ENCODE data around the gene PALLD. TPM values are rescaled to one million over a fixed set of nuclear protein-coding genes. Genes with fewer than 3 reads are reported as not detected.

Gene PALLD
- total and polyA plus RNA-seq, 2 donors (not counting 3 experiments of a cell fraction or from before 2014, with no cell fraction given): 13.4 to 48.2 TPM

- H3K9me1 ChIP-seq (replicated peaks; ENCODE audit: control insufficient read depth, extremely low read depth, insufficient read depth, low read length): no peaks in the 10 kb centered on the region
- ChIA-PET CTCF (no interaction called here), POLR2A (interaction anchor here (0.7 kb wide), 1 partner anchor 62 kb away, joined by 3 read pairs; no protein-coding TSS in a partner anchor)
- FAIRE-seq: no peak
- no peak for TF ChIP-seq JUN (IDR thresholded peaks at IDR 0.05; ENCODE audit: borderline replicate concordance, insufficient read depth, insufficient read length, low read depth)
- no peak for TF ChIP-seq FOS (IDR thresholded peaks at IDR 0.05; ENCODE audit: borderline replicate concordance, insufficient read depth, low read length)
- TF ChIP-seq MAX (IDR thresholded peaks at IDR 0.05; ENCODE audit: insufficient read depth, insufficient read length): no peak
- no peak for TF ChIP-seq CTCF (IDR thresholded peaks at IDR 0.05; ENCODE audit: extremely low read depth in 1 of 2, insufficient read depth in 1 of 2, low read depth in 1 of 2, low read length in 2 of 2)
- H3K79me2 ChIP-seq (ENCODE audit: control insufficient read depth, insufficient read depth, low read length): no peaks in the 10 kb centered on the region
- no peak overlapping the region for H3K4me2 ChIP-seq (ENCODE audit: insufficient read depth, low read length)
- DNase-seq (ENCODE audit: low read depth, low spot score): no peak
- H3K9me3 ChIP-seq (replicated peaks; ENCODE audit: control insufficient read depth, insufficient read depth, low read length): no peaks in the 10 kb centered on the region
- H3K27ac ChIP-seq (ENCODE audit: insufficient read depth, low read depth, low read length): no peak overlapping the region
- H3K4me3 ChIP-seq (replicated peaks in 1 of 3; ENCODE audit: insufficient read depth in 1 of 3, low read depth in 1 of 3, low read length in 3 of 3): no peak overlapping the region
- H2AFZ ChIP-seq (ENCODE audit: low read depth, low read length): no peak overlapping the region
- intact Hi-C loops (cut with micrococcal nuclease) (loop anchor here (2.0 kb wide), 1 partner anchor 34 kb away; no protein-coding TSS in a partner anchor), dilution Hi-C loops (cut with MboI; ENCODE audit: extremely low pct_ligation_motif_present, low sequenced_read_pairs) (no loop called here)
- H3K4me1 ChIP-seq (ENCODE audit: control insufficient read depth, extremely low read depth, insufficient read depth, low read length): no peaks in the 10 kb centered on the region
- no TSS peak for BruUV-seq (replicated peaks)
- H3K9ac ChIP-seq (replicated peaks; ENCODE audit: extremely low read depth, insufficient read depth, low read length): no peak overlapping the region
- H4K20me1 ChIP-seq (replicated peaks; ENCODE audit: control insufficient read depth, extremely low read depth, insufficient read depth, low read length): no peaks in the 10 kb centered on the region
- H3K36me3 ChIP-seq (ENCODE audit: control insufficient read depth in 2 of 2, extremely low read depth in 1 of 2, insufficient read depth in 2 of 2, low read length in 2 of 2): no peaks in the 10 kb centered on the region
- no peaks in the 10 kb centered on the region for H3K27me3 ChIP-seq (ENCODE audit: control insufficient read depth in 2 of 2, insufficient read depth in 2 of 2, low read length in 2 of 2)
Observed at GRCh38 chr4:168666531-168666930, 169.7 kb downstream of the PALLD start.

- Histone ChIP-seq H2AFZ (ENCODE audit: low read depth, low read length) (peak overlapping the region; percentile 60), H3K27me3 (ENCODE audit: control insufficient read depth in 2 of 2, insufficient read depth in 2 of 2, low read length in 2 of 2) (no peaks in the 10 kb centered on the region), H3K4me2 (ENCODE audit: insufficient read depth, low read length) (no peak overlapping the region), H3K36me3 (ENCODE audit: control insufficient read depth in 2 of 2, extremely low read depth in 1 of 2, insufficient read depth in 2 of 2, low read length in 2 of 2) (no peaks in the 10 kb centered on the region), H3K79me2 (ENCODE audit: control insufficient read depth, insufficient read depth, low read length) (no peaks in the 10 kb centered on the region), H3K4me1 (ENCODE audit: control insufficient read depth, extremely low read depth, insufficient read depth, low read length) (no peaks in the 10 kb centered on the region), H3K4me3 (replicated peaks in 1 of 3; ENCODE audit: insufficient read depth in 1 of 3, low read depth in 1 of 3, low read length in 3 of 3) (no peak overlapping the region), H3K9me1 (replicated peaks; ENCODE audit: control insufficient read depth, extremely low read depth, insufficient read depth, low read length) (no peaks in the 10 kb centered on the region), H4K20me1 (replicated peaks; ENCODE audit: control insufficient read depth, extremely low read depth, insufficient read depth, low read length) (no peaks in the 10 kb centered on the region), H3K27ac (ENCODE audit: insufficient read depth, low read depth, low read length) (no peak overlapping the region), H3K9ac (replicated peaks; ENCODE audit: extremely low read depth, insufficient read depth, low read length) (no peak overlapping the region), H3K9me3 (replicated peaks; ENCODE audit: control insufficient read depth, insufficient read depth, low read length) (no peaks in the 10 kb centered on the region)
- CTCF ChIA-PET: no interaction called here
- no peak for TF ChIP-seq FOS (IDR thresholded peaks at IDR 0.05; ENCODE audit: borderline replicate concordance, insufficient read depth, low read length)
- no peak for TF ChIP-seq JUN (IDR thresholded peaks at IDR 0.05; ENCODE audit: borderline replicate concordance, insufficient read depth, insufficient read length, low read depth)
- TF ChIP-seq MYC (IDR thresholded peaks at IDR 0.05; ENCODE audit: low read depth, low read length): no peak
- no peak for TF ChIP-seq EZH2 (IDR thresholded peaks at IDR 0.05; ENCODE audit: borderline replicate concordance, low read depth, low read length, severe bottlenecking)
- no peak for TF ChIP-seq MAX (IDR thresholded peaks at IDR 0.05; ENCODE audit: insufficient read depth, insufficient read length)
- no peak for TF ChIP-seq POLR2AphosphoS5 (IDR thresholded peaks at IDR 0.05; ENCODE audit: insufficient read depth, low read depth, low read length)
- TF ChIP-seq GATA2 (IDR thresholded peaks at IDR 0.05; ENCODE audit: insufficient read depth, insufficient read length, low read depth, low read length): no peak
- TF ChIP-seq POLR2A (IDR thresholded peaks at IDR 0.05; ENCODE audit: low read depth, low read length): no peak
- TF ChIP-seq CTCF (IDR thresholded peaks at IDR 0.05; ENCODE audit: extremely low read depth in 1 of 2, insufficient read depth in 1 of 2, low read depth in 1 of 2, low read length in 2 of 2): no peak
- peak; percentile 50 for DNase-seq (ENCODE audit: low read depth, low spot score)
- POLR2A ChIA-PET: no interaction called here
- dilution Hi-C loops (cut with MboI; ENCODE audit: extremely low pct_ligation_motif_present, low sequenced_read_pairs): no loop called here
- BruUV-seq (replicated peaks): no TSS peak
- FAIRE-seq: peak; percentile 40
- intact Hi-C loops (cut with micrococcal nuclease): loop anchor here (2.0 kb wide), 1 partner anchor 35 kb away; no protein-coding TSS in a partner anchor
Observed at GRCh38 chr4:168667376-168667775, 170.5 kb downstream of the PALLD start.

Measured in endothelial cell of umbilical vein (primary cell).